ENCODE data around the gene C4orf50. TPM values are rescaled to one million over a fixed set of nuclear protein-coding genes. Genes with fewer than 3 reads are reported as not detected.

C4orf50 gene
- total and polyA plus RNA-seq, 2 of the 13 experiments (the other 11 are each of a cell fraction or from before 2014, with no cell fraction given): not detected

DNA sequence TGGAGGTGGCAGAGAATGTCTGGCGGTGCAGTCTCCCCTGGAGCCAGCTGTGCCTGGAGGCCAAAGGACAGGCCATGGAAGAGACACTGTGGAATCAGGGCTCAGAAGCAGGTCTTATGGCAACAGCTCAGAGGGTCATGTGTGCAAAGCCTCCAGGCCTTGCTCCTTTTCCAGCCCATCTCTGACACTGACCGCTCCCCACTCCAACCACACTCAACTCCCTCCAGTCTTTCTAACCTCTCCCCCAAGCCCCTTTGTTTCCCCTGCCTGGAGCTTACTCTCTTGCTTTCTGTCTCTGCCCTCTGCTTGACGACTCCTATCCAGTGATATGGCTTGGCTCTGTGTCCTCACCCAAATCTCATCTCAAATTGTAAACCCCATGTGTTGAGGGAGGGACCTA lies 91.1 kb downstream of the C4orf50 start:
- Histone ChIP-seq H3K4me3 (replicated peaks in 1 of 3; ENCODE audit: insufficient read depth in 1 of 3, low read depth in 2 of 3, low read length in 3 of 3) (no peak overlapping the region), H3K79me2 (ENCODE audit: insufficient read depth, low read length) (no peaks in the 10 kb centered on the region), H3K4me2 (ENCODE audit: low read depth, low read length) (no peak overlapping the region), H3K27me3 (ENCODE audit: control insufficient read depth in 1 of 2, insufficient read depth in 2 of 2, low read length in 2 of 2) (peaks cover 3 to 37% of the 10 kb centered on the region in 2 experiments; a peak in 4 of 5 replicates), H3K27ac (ENCODE audit: extremely low read length, insufficient read depth, low read length) (no peak overlapping the region), H3K4me1 (ENCODE audit: insufficient read depth, low read length) (no peaks in the 10 kb centered on the region), H4K20me1 (ENCODE audit: insufficient read depth, low read length) (no peaks in the 10 kb centered on the region), H3K9me3 (ENCODE audit: low read length) (no peaks in the 10 kb centered on the region), H3K36me3 (replicated peaks in 1 of 2; ENCODE audit: control insufficient read depth in 1 of 2, insufficient read depth in 2 of 2, low read length in 2 of 2) (no peaks in the 10 kb centered on the region), H2AFZ (ENCODE audit: low read length) (no peak overlapping the region), H3K9ac (ENCODE audit: insufficient read depth, low read depth, low read length) (no peak overlapping the region)
- ATAC-seq (no peak), FAIRE-seq (no peak), DNase-seq (ENCODE audit: low spot score) (no peak)
- CTCF ChIA-PET (ENCODE audit: low intra/inter-chr PET ratio, low total read pairs): no interaction called here
- intact Hi-C loops (cut with micrococcal nuclease; ENCODE audit: unreplicated experiment): no loop called here
- POLR2A ChIA-PET: no interaction called here
- in situ Hi-C loops (cut with HindIII; ENCODE audit: extremely low pct_ligation_motif_present, low pct_unique_long_range_greater_than_20kb): no loop called here
- TF ChIP-seq ZNF737 (CRISPR knock-in tag; IDR thresholded peaks at IDR 0.05; ENCODE audit: borderline replicate concordance): no peak
- no peak for TF ChIP-seq SYNCRIP (IDR thresholded peaks at IDR 0.05; ENCODE audit: insufficient read depth, low read depth, low read length)
- TF ChIP-seq, protein P1, sequence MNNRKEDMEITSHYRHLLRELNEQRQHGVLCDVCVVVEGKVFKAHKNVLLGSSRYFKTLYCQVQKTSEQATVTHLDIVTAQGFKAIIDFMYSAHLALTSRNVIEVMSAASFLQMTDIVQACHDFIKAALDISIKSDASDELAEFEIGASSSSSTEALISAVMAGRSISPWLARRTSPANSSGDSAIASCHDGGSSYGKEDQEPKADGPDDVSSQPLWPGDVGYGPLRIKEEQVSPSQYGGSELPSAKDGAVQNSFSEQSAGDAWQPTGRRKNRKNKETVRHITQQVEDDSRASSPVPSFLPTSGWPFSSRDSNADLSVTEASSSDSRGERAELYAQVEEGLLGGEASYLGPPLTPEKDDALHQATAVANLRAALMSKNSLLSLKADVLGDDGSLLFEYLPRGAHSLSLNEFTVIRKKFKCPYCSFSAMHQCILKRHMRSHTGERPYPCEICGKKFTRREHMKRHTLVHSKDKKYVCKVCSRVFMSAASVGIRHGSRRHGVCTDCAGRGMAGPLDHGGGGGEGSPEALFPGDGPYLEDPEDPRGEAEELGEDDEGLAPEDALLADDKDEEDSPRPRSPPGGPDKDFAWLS (CRISPR knock-in tag; IDR thresholded peaks at IDR 0.05; ENCODE audit: borderline replicate concordance): no peak
- TF ChIP-seq CREBL2 (CRISPR knock-in tag; IDR thresholded peaks at IDR 0.05; ENCODE audit: borderline replicate concordance): no peak
- no peak for TF ChIP-seq ZNF672 (CRISPR knock-in tag; IDR thresholded peaks at IDR 0.05)
- TF ChIP-seq RFX3 (CRISPR knock-in tag; IDR thresholded peaks at IDR 0.05): no peak
- TF ChIP-seq NR2F2 (IDR thresholded peaks at IDR 0.05; ENCODE audit: borderline replicate concordance, low read depth): no peak
- TF ChIP-seq ZNF580 (CRISPR knock-in tag; IDR thresholded peaks at IDR 0.05; ENCODE audit: borderline replicate concordance, low read depth): no peak
- no peak for TF ChIP-seq ZNF557 (CRISPR knock-in tag; IDR thresholded peaks at IDR 0.05)
- no peak for TF ChIP-seq ZBTB44 (CRISPR knock-in tag; IDR thresholded peaks at IDR 0.05)
- TF ChIP-seq ATF7-NPFF (CRISPR knock-in tag; IDR thresholded peaks at IDR 0.05; ENCODE audit: low read depth): no peak
- TF ChIP-seq MIER3 (CRISPR knock-in tag; IDR thresholded peaks at IDR 0.05; ENCODE audit: borderline replicate concordance): no peak
- no TSS peak for BruUV-seq (replicated peaks)
- 40% methylated on average over 3 of the region's 3 CpGs for WGBS (ENCODE audit: low lambda C conversion rate)

All from HepG2 (cell line).